ENCODE measurements around the gene MERTK. TPM values are rescaled to one million over a fixed set of nuclear protein-coding genes. Genes with fewer than 3 reads are reported as not detected.

Gene MERTK
- total and polyA plus RNA-seq, 2 donors (not counting 1 experiment from before 2014, with no cell fraction given), result 0.34 to 6.6 TPM

DNA sequence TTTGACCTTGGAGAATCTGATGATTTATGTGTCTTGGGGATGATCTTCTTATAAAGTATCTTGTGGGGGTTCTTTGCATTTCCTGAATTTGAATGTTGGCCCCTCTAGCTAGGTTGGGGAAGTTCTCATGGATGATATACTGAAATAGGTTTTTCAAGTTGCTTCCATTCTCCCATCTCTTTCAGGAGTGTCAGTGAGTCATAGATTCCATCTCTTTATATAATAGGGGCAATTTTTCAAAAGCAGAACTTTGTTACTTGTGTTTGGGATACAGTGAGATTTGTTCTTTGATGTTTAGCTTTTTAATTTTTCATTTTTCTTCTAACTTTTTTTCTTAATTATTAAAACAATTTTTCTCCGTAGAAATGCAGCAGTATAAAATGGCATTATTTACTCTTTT lies 176.1 kb downstream of the MERTK start:
- H3K4me1 ChIP-seq (ENCODE audit: control insufficient read depth, extremely low read depth, insufficient read depth, low read length), result peaks cover 2% of the 10 kb centered on the region
- no peaks in the 10 kb centered on the region for H3K9me3 ChIP-seq (ENCODE audit: control insufficient read depth, insufficient read depth, low read depth, low read length)
- TF ChIP-seq EZH2 (IDR thresholded peaks at IDR 0.05; ENCODE audit: low read length, missing control alignments), result no peak
- TF ChIP-seq, protein P1, sequence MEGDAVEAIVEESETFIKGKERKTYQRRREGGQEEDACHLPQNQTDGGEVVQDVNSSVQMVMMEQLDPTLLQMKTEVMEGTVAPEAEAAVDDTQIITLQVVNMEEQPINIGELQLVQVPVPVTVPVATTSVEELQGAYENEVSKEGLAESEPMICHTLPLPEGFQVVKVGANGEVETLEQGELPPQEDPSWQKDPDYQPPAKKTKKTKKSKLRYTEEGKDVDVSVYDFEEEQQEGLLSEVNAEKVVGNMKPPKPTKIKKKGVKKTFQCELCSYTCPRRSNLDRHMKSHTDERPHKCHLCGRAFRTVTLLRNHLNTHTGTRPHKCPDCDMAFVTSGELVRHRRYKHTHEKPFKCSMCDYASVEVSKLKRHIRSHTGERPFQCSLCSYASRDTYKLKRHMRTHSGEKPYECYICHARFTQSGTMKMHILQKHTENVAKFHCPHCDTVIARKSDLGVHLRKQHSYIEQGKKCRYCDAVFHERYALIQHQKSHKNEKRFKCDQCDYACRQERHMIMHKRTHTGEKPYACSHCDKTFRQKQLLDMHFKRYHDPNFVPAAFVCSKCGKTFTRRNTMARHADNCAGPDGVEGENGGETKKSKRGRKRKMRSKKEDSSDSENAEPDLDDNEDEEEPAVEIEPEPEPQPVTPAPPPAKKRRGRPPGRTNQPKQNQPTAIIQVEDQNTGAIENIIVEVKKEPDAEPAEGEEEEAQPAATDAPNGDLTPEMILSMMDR (conservative IDR thresholded peaks at IDR 0.05 in 1 of 2, IDR thresholded peaks at IDR 0.05 in 1 of 2; ENCODE audit: low read depth in 1 of 2, low read length in 2 of 2), result no peak
- no peaks in the 10 kb centered on the region for H3K27me3 ChIP-seq (ENCODE audit: control insufficient read depth, insufficient read depth, low read length)
- no peak overlapping the region for H2AFZ ChIP-seq (ENCODE audit: low read length)
- no peak overlapping the region for H3K9ac ChIP-seq (ENCODE audit: insufficient read depth, low read length)
- peaks cover 4% of the 10 kb centered on the region for H3K36me3 ChIP-seq (ENCODE audit: control insufficient read depth, insufficient read depth, low read length)
- no peak overlapping the region for H3K4me2 ChIP-seq (ENCODE audit: extremely low read depth, insufficient read depth, low read length)
- peak in 1 of 2 donors; percentile 57 for DNase-seq (ENCODE audit: low read depth in 2 of 2)
- peaks cover 6% of the 10 kb centered on the region for H3K79me2 ChIP-seq (ENCODE audit: control insufficient read depth, insufficient read depth, low read length)
- H3K27ac ChIP-seq (ENCODE audit: insufficient read depth, low read length), result no peak overlapping the region
- H4K20me1 ChIP-seq (ENCODE audit: control insufficient read depth, extremely low read depth, insufficient read depth, low read length), result no peaks in the 10 kb centered on the region
- H3K4me3 ChIP-seq (replicated peaks in 1 of 4; ENCODE audit: control extremely low read depth in 1 of 4, insufficient read depth in 1 of 4, low read depth in 3 of 4, low read length in 4 of 4), result no peak overlapping the region

DNA sequence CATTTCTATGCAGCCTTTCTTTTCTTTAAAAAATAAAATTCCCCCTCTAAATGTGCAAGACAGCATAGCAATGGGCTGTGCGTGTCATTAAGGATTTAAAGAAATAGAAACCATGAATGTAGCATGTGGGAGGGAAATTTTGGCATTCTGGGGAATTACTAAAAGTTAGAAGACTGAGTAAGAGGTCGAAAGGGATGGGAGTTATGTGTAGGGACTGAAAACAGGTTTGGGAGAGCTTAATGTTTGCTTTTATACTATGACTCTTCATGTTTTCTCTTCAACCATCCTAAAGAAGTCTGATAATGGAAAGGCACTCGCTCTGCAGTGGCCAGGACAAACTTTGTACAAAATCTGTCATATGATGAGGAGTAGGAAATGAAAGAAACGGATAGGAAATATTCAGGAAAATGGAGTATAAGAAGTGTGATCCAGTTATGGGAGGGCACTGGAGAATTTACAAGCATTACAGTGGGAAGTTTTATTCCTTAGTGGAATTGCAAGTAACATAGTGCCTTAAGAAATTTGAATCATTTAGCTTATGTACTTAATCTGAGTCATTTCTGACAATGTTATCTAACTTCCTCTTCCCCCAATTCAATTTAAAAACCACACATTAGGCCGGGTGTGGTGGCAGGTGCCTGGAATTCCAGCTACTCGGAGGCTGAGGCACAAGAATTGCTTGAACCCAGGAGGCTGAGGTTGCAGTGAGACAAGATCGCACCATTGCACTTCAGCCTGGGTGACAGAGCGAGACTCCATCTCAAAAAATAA lies 177.3 kb downstream of the MERTK start:
- no peak overlapping the region for H3K27ac ChIP-seq (ENCODE audit: insufficient read depth, low read length)
- H3K4me3 ChIP-seq (replicated peaks in 1 of 4; ENCODE audit: control extremely low read depth in 1 of 4, insufficient read depth in 1 of 4, low read depth in 3 of 4, low read length in 4 of 4), result no peak overlapping the region
- peak in 1 of 2 donors; percentile 77 for DNase-seq (ENCODE audit: low read depth in 2 of 2)
- H3K9ac ChIP-seq (ENCODE audit: insufficient read depth, low read length), result no peak overlapping the region
- peaks cover 6% of the 10 kb centered on the region for H3K79me2 ChIP-seq (ENCODE audit: control insufficient read depth, insufficient read depth, low read length)
- H3K9me3 ChIP-seq (ENCODE audit: control insufficient read depth, insufficient read depth, low read depth, low read length), result no peaks in the 10 kb centered on the region
- H3K36me3 ChIP-seq (ENCODE audit: control insufficient read depth, insufficient read depth, low read length), result peaks cover 4% of the 10 kb centered on the region
- H2AFZ ChIP-seq (ENCODE audit: low read length), result no peak overlapping the region
- H3K27me3 ChIP-seq (ENCODE audit: control insufficient read depth, insufficient read depth, low read length), result no peaks in the 10 kb centered on the region
- no peaks in the 10 kb centered on the region for H4K20me1 ChIP-seq (ENCODE audit: control insufficient read depth, extremely low read depth, insufficient read depth, low read length)
- H3K4me1 ChIP-seq (ENCODE audit: control insufficient read depth, extremely low read depth, insufficient read depth, low read length), result peaks cover 2% of the 10 kb centered on the region
- TF ChIP-seq EZH2 (IDR thresholded peaks at IDR 0.05; ENCODE audit: low read length, missing control alignments), result no peak
- TF ChIP-seq, protein P1 (conservative IDR thresholded peaks at IDR 0.05 in 1 of 2, IDR thresholded peaks at IDR 0.05 in 1 of 2; ENCODE audit: low read depth in 1 of 2, low read length in 2 of 2), result no peak
- no peak overlapping the region for H3K4me2 ChIP-seq (ENCODE audit: extremely low read depth, insufficient read depth, low read length)

DNA sequence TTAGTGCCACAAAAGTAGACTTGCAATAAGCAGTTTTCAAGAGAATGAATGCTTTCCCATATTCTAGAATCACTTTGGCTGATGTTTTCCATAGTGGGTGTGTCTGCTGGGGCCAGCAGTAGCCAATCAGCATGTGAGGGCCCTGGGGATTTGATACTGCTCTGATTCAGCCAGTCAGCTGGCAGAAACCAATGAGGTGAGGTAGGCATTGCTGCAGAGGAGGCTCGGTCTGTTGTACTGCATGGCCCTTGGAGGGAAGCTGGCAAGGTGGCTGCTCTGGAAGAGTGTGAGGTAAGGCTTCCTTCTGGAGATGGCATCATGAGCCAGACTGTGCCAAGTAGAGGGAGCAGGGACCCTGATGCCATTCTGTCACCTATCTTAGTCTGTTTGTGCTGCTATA lies 179.4 kb downstream of the MERTK start:
- H3K9ac ChIP-seq (ENCODE audit: insufficient read depth, low read length), result no peak overlapping the region
- no peak overlapping the region for H3K27ac ChIP-seq (ENCODE audit: insufficient read depth, low read length)
- no peaks in the 10 kb centered on the region for H3K27me3 ChIP-seq (ENCODE audit: control insufficient read depth, insufficient read depth, low read length)
- no peak for DNase-seq (ENCODE audit: low read depth in 2 of 2)
- H3K4me3 ChIP-seq (replicated peaks in 1 of 4; ENCODE audit: control extremely low read depth in 1 of 4, insufficient read depth in 1 of 4, low read depth in 3 of 4, low read length in 4 of 4), result no peak overlapping the region
- H3K79me2 ChIP-seq (ENCODE audit: control insufficient read depth, insufficient read depth, low read length), result peaks cover 6% of the 10 kb centered on the region
- H2AFZ ChIP-seq (ENCODE audit: low read length), result no peak overlapping the region
- H3K9me3 ChIP-seq (ENCODE audit: control insufficient read depth, insufficient read depth, low read depth, low read length), result no peaks in the 10 kb centered on the region
- TF ChIP-seq, protein P1 (conservative IDR thresholded peaks at IDR 0.05 in 1 of 2, IDR thresholded peaks at IDR 0.05 in 1 of 2; ENCODE audit: low read depth in 1 of 2, low read length in 2 of 2), result no peak
- no peak for TF ChIP-seq EZH2 (IDR thresholded peaks at IDR 0.05; ENCODE audit: low read length, missing control alignments)
- H3K36me3 ChIP-seq (ENCODE audit: control insufficient read depth, insufficient read depth, low read length), result peaks cover 9% of the 10 kb centered on the region
- H3K4me1 ChIP-seq (ENCODE audit: control insufficient read depth, extremely low read depth, insufficient read depth, low read length), result peaks cover 8% of the 10 kb centered on the region
- no peaks in the 10 kb centered on the region for H4K20me1 ChIP-seq (ENCODE audit: control insufficient read depth, extremely low read depth, insufficient read depth, low read length)
- no peak overlapping the region for H3K4me2 ChIP-seq (ENCODE audit: extremely low read depth, insufficient read depth, low read length)

Other genes with a start within 250 kb of the MERTK start
- 42.1 and 46.1 TPM in 2 replicates for gene ANAPC1, start 14.4 kb upstream of the MERTK start, total RNA-seq
- 19.6 and 26.9 TPM in 2 replicates for gene ANAPC1, start 14.4 kb upstream of the MERTK start, polyA plus RNA-seq
- 21.6 and 31.5 TPM in 2 replicates for gene TMEM87B, start 156.7 kb downstream of the MERTK start, total RNA-seq
- 30.5 and 33.9 TPM in 2 replicates for gene TMEM87B, start 156.7 kb downstream of the MERTK start, polyA plus RNA-seq
- gene FBLN7, start 239.8 kb downstream of the MERTK start, total RNA-seq, result 0.51 and 0.99 TPM in 2 replicates
- gene FBLN7, start 239.8 kb downstream of the MERTK start, polyA plus RNA-seq, result 4.6 and 5.1 TPM in 2 replicates